Neural cell (in vitro differentiated cells): ENCODE measurements around the gene HECTD1. TPM values are rescaled to one million over a fixed set of nuclear protein-coding genes. Genes with fewer than 3 reads are reported as not detected.
"Not testable (repeated sequence)": the region's sequence is repeated elsewhere in the genome, so short reads cannot be mapped to it uniquely, and the experiment has no call there.

ENCODE experiments used
- H2AFZ ChIP-seq: fragments of 200-600, 300-800 bp; sonication (generic), shearing (Covaris generic); 2 replicates; pipeline ENCODE4 v1.6.0; 2014; ENCODE audit warnings: low read depth, mild to moderate bottlenecking, antibody characterized with exemption, low read length, moderate library complexity
- H3F3A ChIP-seq: fragments of 200-600 bp; shearing (Covaris generic); 2 replicates; pipeline ENCODE4 v1.6.1; 2016; ENCODE audit warnings: mild to moderate bottlenecking, moderate library complexity, mixed read lengths, antibody characterized with exemption, low read length; ENCODE audit not compliant: insufficient read depth, poor library complexity, severe bottlenecking
- H3K27ac ChIP-seq: fragments of 200-600, 300-800 bp; sonication (generic), shearing (Covaris generic); 2 replicates; pipeline ENCODE4 v1.5.1; 2014; ENCODE audit warnings: mild to moderate bottlenecking, low read length, moderate library complexity
- H3K27me3 ChIP-seq: fragments of 300-800, 200-600 bp; sonication (generic), shearing (Covaris generic); 2 replicates; pipeline ENCODE4 v1.6.0; 2014; ENCODE audit warnings: mild to moderate bottlenecking, low read depth, low read length, moderate library complexity; ENCODE audit not compliant: insufficient read depth
- H3K36me3 ChIP-seq: fragments of 300-800, 200-600 bp; sonication (generic), shearing (Covaris generic); 2 replicates; pipeline ENCODE4 v1.5.1; 2014; ENCODE audit warnings: mild to moderate bottlenecking, antibody characterized with exemption, low read length, moderate library complexity; ENCODE audit not compliant: insufficient read depth
- H3K4me2 ChIP-seq: fragments of 300-800, 200-600 bp; sonication (generic), shearing (Covaris generic); 2 replicates; pipeline ENCODE4 v1.6.0; 2014; ENCODE audit warnings: mild to moderate bottlenecking, low read length
- H3K4me3 ChIP-seq: fragments of 300-800, 200-600 bp; sonication (generic), shearing (Covaris generic); 2 replicates; pipeline ENCODE4 v1.5.1; 2014; ENCODE audit warnings: mild to moderate bottlenecking, low read length, moderate library complexity
- H3K79me2 ChIP-seq: fragments of 200-600 bp; shearing (Covaris generic); replicated peaks from 2 replicates; pipeline ENCODE4 v1.6.0; 2014; ENCODE audit warnings: mild to moderate bottlenecking, low read length, moderate library complexity; ENCODE audit not compliant: insufficient read depth
- H3K9ac ChIP-seq: fragments of 300-800, 200-600 bp; sonication (generic), shearing (Covaris generic); 2 replicates; pipeline ENCODE4 v1.6.1; 2016; ENCODE audit warnings: mild to moderate bottlenecking, low read length, mixed read lengths
- H3K9me2 ChIP-seq: fragments of 200-600 bp; shearing (Covaris generic); 2 replicates; pipeline ENCODE4 v1.6.1; 2016; ENCODE audit warnings: mild to moderate bottlenecking, low read length, mixed read lengths; ENCODE audit not compliant: insufficient read depth
- H3K9me3 ChIP-seq: fragments of 200-600, 300-800 bp; sonication (generic), shearing (Covaris generic); 2 replicates; pipeline ENCODE4 v1.6.1; 2016; ENCODE audit warnings: mild to moderate bottlenecking, mixed run types, low read length, moderate library complexity, mixed read lengths
- H4K20me1 ChIP-seq: fragments of 200-600 bp; shearing (Covaris generic); 2 replicates; pipeline ENCODE4 v1.6.1; 2016; ENCODE audit warnings: mild to moderate bottlenecking, mixed run types; ENCODE audit not compliant: insufficient read depth
- EP300 ChIP-seq: fragments of 450-650 bp; conservative IDR thresholded peaks from 2 replicates; pipeline ENCODE4 v1.6.1; 2014; ENCODE audit warnings: antibody characterized with exemption, mild to moderate bottlenecking, moderate library complexity; ENCODE audit not compliant: poor library complexity, severe bottlenecking
- EZH2 ChIP-seq: fragments of 200-600, 300-800 bp; shearing (Covaris generic), sonication (generic); IDR thresholded peaks from 2 replicates; pipeline ENCODE4 v1.6.1; 2014; ENCODE audit warnings: antibody characterized with exemption, low read length, borderline replicate concordance, mild to moderate bottlenecking; ENCODE audit not compliant: insufficient read depth, poor library complexity, severe bottlenecking
- MXI1 ChIP-seq: fragments of 450-650 bp; conservative IDR thresholded peaks from 2 replicates; pipeline ENCODE4 v1.6.1; 2014; ENCODE audit warnings: antibody characterized with exemption, mild to moderate bottlenecking; ENCODE audit not compliant: poor library complexity, severe bottlenecking
- POLR2AphosphoS5 ChIP-seq: IDR thresholded peaks from 2 replicates; pipeline ENCODE4 v1.6.1; 2012
- RAD21 ChIP-seq: fragments of 450-650 bp; conservative IDR thresholded peaks from 2 replicates; pipeline ENCODE4 v1.6.1; 2014; ENCODE audit warnings: antibody characterized with exemption, mild to moderate bottlenecking, moderate library complexity
- REST ChIP-seq: IDR thresholded peaks from 2 replicates; pipeline ENCODE4 v1.6.1; 2012; ENCODE audit warnings: borderline replicate concordance
- SMC3 ChIP-seq: fragments of 450-650 bp; conservative IDR thresholded peaks from 2 replicates; pipeline ENCODE4 v1.6.1; 2014; ENCODE audit warnings: antibody characterized with exemption, mild to moderate bottlenecking, moderate library complexity; ENCODE audit not compliant: poor library complexity
- TAF1 ChIP-seq: IDR thresholded peaks from 2 replicates; pipeline ENCODE4 v1.6.1; 2012; ENCODE audit warnings: low read depth
- polyA plus RNA-seq: library from polyadenylated mRNA; depleted of rRNA; stranded (reverse); fragments of >200 nt; gene quantifications from 2 replicates; pipeline ENCODE4 v1.2.3, GENCODE V29; 2014
- TF ChIP-seq, protein P1 (sequence below): fragments of 450-650 bp; IDR thresholded peaks from 2 replicates; pipeline ENCODE4 v1.5.1; 2014; ENCODE audit warnings: antibody characterized with exemption, mild to moderate bottlenecking, moderate library complexity; ENCODE audit not compliant: poor library complexity, severe bottlenecking

The HECTD1 gene
- polyA plus RNA-seq, 1 donor from 2014 or later: 144 TPM

DNA sequence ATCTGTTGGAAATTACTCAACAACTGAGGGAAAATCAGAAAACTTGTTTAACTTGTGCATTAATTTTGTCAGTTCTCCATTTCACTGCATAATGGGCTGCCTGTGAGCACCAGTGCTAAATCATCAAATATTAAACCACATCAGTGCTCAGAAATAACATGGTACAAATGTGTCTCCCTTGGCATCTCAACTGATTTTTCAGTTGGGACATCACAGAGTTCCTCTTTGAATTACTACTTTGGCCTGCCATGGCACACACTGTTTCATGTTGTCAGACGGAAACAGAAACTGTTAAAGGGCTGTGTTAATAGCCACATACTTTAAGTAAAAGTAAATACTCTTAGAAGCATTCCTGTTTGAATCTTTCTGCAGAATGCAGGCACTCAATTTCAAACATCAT lies 139.4 kb downstream of the HECTD1 start:
- Histone ChIP-seq H3K79me2 (no peaks in the 10 kb centered on the region), H3K27me3 (no peaks in the 10 kb centered on the region), H3K4me3 (no peak overlapping the region), H3K9me2 (no peaks in the 10 kb centered on the region), H3K27ac (no peak overlapping the region), H3K4me2 (no peak overlapping the region), H3F3A (no peaks in the 10 kb centered on the region), H3K9me3 (no peaks in the 10 kb centered on the region), H4K20me1 (no peaks in the 10 kb centered on the region), H3K36me3 (no peaks in the 10 kb centered on the region), H2AFZ (no peak overlapping the region), H3K9ac (no peak overlapping the region)
- TF ChIP-seq SMC3 (no peak), REST (no peak), TAF1 (no peak)

DNA sequence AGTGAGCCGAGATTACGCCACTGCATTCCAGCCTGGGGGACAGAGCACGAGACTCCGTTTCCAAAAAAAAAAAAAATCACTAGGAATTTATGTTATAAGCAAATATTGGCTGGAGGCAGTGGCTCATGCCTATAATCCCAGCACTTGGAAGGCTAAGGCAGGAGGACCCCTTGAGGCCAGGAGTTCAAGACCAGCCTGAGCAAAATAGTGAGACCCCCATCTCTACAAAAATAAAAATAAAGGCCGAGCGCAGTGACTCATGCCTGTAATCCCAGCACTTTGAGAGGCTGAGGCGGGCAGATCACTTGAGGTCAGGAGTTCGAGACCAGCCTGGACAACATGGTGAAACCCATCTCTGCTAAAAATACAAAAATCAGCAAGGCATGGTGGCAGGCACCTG lies 144.7 kb downstream of the HECTD1 start:
- H3K79me2 ChIP-seq, H3K9ac ChIP-seq, H4K20me1 ChIP-seq, H2AFZ ChIP-seq, H3K27me3 ChIP-seq, H3K4me3 ChIP-seq, H3K36me3 ChIP-seq, H3K27ac ChIP-seq, H3K9me3 ChIP-seq, H3K4me2 ChIP-seq, H3F3A ChIP-seq, H3K9me2 ChIP-seq: not testable (repeated sequence)

DNA sequence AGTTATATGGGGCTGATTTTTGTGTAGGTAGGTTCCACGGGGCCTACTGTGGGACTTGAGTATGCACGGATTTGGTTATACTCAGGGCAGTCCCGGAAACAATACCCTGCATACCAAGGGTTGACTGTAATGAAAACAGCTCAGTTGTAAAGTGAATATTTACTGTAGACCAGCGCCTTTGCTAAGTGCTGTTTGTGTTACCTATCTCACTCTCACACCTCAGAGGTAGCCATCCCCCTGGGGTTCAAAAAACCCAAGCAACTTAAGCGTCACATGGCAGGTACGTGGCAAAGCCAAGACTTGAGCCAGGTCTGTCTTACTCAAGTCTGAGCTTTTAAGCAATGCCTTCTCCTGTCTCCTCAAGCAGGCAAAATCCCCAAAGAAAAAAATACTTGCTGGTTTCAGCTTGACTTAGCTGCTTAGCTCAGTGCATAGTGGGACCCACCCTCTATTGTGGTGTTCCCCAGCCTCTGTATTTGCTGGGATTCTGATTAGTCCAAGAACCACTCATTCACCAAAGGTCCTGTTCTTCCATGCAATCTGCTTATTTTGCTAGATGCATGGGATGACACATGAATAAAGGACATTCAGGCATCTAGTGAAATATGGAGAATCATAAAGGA lies 147.2 kb downstream of the HECTD1 start:
- Histone ChIP-seq H3K9ac (no peak overlapping the region), H2AFZ (no peak overlapping the region), H4K20me1 (no peaks in the 10 kb centered on the region), H3K36me3 (no peaks in the 10 kb centered on the region), H3K4me3 (no peak overlapping the region), H3K79me2 (no peaks in the 10 kb centered on the region), H3F3A (no peaks in the 10 kb centered on the region), H3K27ac (no peak overlapping the region), H3K27me3 (no peaks in the 10 kb centered on the region), H3K9me3 (no peaks in the 10 kb centered on the region), H3K4me2 (no peak overlapping the region), H3K9me2 (no peaks in the 10 kb centered on the region)
- no peak for TF ChIP-seq POLR2AphosphoS5
- no peak for TF ChIP-seq MXI1
- TF ChIP-seq EZH2: no peak
- no peak for TF ChIP-seq RAD21
- TF ChIP-seq SMC3: no peak
- TF ChIP-seq EP300: no peak
- TF ChIP-seq, protein P1, sequence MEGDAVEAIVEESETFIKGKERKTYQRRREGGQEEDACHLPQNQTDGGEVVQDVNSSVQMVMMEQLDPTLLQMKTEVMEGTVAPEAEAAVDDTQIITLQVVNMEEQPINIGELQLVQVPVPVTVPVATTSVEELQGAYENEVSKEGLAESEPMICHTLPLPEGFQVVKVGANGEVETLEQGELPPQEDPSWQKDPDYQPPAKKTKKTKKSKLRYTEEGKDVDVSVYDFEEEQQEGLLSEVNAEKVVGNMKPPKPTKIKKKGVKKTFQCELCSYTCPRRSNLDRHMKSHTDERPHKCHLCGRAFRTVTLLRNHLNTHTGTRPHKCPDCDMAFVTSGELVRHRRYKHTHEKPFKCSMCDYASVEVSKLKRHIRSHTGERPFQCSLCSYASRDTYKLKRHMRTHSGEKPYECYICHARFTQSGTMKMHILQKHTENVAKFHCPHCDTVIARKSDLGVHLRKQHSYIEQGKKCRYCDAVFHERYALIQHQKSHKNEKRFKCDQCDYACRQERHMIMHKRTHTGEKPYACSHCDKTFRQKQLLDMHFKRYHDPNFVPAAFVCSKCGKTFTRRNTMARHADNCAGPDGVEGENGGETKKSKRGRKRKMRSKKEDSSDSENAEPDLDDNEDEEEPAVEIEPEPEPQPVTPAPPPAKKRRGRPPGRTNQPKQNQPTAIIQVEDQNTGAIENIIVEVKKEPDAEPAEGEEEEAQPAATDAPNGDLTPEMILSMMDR: no peak
- no peak for TF ChIP-seq REST
- TF ChIP-seq TAF1: no peak
